NCI-H524 (cell line): ENCODE data around the gene VWA8.
"Not testable (repeated sequence)": the region's sequence is repeated elsewhere in the genome, so short reads cannot be mapped to it uniquely, and the experiment has no call there.

Source experiments
- DNase-seq, 2 experiments: peaks; one replicate each; lab custom pipeline; 2025; lab: John Stamatoyannopoulos, UW

VWA8 gene

GRCh38 chr13:41588448-41588847, 372.5 kb downstream of the VWA8 start:
- DNase-seq = no peak

- DNase-seq = no peak
Measured at GRCh38 chr13:41587490-41587889, 373.4 kb downstream of the VWA8 start.

GRCh38 chr13:41586216-41586615, 374.7 kb downstream of the VWA8 start:
- DNase-seq = no peak

GRCh38 chr13:41582027-41582463, 378.9 kb downstream of the VWA8 start:
- no peak for DNase-seq

GRCh38 chr13:41580345-41580744, 380.6 kb downstream of the VWA8 start:
- DNase-seq = no peak

GRCh38 chr13:41579881-41580280, 381.0 kb downstream of the VWA8 start:
- no peak for DNase-seq

GRCh38 chr13:41579168-41579567, 381.7 kb downstream of the VWA8 start:
- DNase-seq = no peak

GRCh38 chr13:41578371-41578770, 382.5 kb downstream of the VWA8 start:
- no peak for DNase-seq

GRCh38 chr13:41577436-41577835, 383.5 kb downstream of the VWA8 start:
- DNase-seq = no peak

- DNase-seq = not testable (repeated sequence)
Measured at GRCh38 chr13:41573640-41574039, 387.3 kb downstream of the VWA8 start.

- DNase-seq = not testable (repeated sequence)
Measured at GRCh38 chr13:41571817-41572340, 389.0 kb downstream of the VWA8 start.

- no peak for DNase-seq
Measured at GRCh38 chr13:41568972-41569351, 391.9 kb downstream of the VWA8 start.

- peak; percentile 54 to 88 for DNase-seq
Measured at GRCh38 chr13:41568143-41568971, 392.6 kb downstream of the VWA8 start.

GRCh38 chr13:41567363-41567762, 393.5 kb downstream of the VWA8 start:
- no peak for DNase-seq

GRCh38 chr13:41565846-41566245, 395.1 kb downstream of the VWA8 start:
- no peak for DNase-seq

- DNase-seq = peak in 1 of 2 experiments; percentile 62
Measured at GRCh38 chr13:41565216-41565615, 395.7 kb downstream of the VWA8 start.

- DNase-seq = no peak
Measured at GRCh38 chr13:41563984-41564365, 396.9 kb downstream of the VWA8 start.

- DNase-seq = no peak
Measured at GRCh38 chr13:41563341-41563983, 397.4 kb downstream of the VWA8 start.

GRCh38 chr13:41562541-41563178, 398.2 kb downstream of the VWA8 start:
- no peak for DNase-seq

GRCh38 chr13:41562083-41562482, 398.8 kb downstream of the VWA8 start:
- no peak for DNase-seq

GRCh38 chr13:41561170-41561569, 399.7 kb downstream of the VWA8 start:
- DNase-seq = no peak

- no peak for DNase-seq
Measured at GRCh38 chr13:41558781-41559560, 401.9 kb downstream of the VWA8 start.
